HG03457 (cell line): ENCODE results near the gene CARTPT.

Source experiments
- ATAC-seq: cut with Tn5 transposase; IDR thresholded peaks from one replicate; pipeline ENCODE4 v1.9.1; 2021; ENCODE audit warnings: moderate number of reproducible peaks; ENCODE audit not compliant: unreplicated experiment

CARTPT gene

DNA sequence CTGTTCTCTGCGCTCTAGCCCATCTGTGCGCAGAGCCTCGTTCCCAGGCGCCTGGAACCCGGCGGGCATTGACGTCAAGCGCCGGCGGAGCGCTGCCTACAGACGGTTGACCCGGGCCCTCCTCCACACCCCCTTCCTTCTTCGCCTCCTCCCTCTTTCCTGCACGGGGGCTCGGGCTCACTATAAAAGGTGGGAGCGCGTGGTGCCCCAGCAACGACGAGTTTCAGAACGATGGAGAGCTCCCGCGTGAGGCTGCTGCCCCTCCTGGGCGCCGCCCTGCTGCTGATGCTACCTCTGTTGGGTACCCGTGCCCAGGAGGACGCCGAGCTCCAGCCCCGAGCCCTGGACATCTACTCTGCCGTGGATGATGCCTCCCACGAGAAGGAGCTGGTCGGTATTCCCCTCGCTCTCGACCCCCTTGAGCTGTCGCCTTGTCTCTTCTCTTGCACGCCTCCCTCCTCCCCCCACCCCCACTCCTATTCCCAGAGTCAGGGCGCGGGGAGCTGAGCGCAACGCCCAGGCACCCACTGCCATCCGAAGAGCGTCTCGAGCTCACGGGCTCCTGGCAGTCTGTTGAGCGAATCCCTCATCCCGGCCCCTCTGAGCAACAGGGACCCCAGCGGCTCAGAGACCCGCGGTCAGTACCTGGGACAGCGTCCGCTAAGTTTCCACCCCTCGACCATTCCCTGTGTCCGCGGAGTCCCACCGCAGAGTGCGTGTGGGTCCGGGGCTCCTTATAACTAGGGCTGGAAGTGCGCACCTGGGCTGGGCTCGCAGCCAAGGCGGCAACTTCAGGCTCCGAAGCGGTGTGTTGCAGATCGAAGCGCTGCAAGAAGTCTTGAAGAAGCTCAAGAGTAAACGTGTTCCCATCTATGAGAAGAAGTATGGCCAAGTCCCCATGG is at the start of gene CARTPT:
CARTPT (plus strand) TSS at position 213 of the 902 bp plus-strand sequence; CDS start at position 232, 19 bp downstream.
- no peak for ATAC-seq

DNA sequence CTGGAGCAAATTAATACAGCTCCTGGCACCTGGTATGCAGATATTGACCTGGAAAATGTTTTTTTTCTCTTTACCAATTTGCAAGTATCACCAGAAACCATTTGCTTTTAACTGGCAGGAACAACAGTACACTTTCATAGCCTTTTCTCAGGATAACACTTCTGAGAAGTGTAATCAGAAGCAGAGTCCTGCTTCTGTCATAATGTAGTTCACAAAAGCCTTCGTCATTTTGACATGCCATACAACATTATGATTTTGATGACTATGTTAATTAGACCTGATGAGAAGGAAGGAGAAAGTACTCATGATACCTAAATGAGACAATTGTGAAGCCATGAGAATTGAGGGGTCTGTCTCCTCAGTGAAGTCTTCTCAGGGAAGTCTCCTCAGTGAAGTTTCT is 41.1 kb upstream of the CARTPT start:
- ATAC-seq, result no peak

DNA sequence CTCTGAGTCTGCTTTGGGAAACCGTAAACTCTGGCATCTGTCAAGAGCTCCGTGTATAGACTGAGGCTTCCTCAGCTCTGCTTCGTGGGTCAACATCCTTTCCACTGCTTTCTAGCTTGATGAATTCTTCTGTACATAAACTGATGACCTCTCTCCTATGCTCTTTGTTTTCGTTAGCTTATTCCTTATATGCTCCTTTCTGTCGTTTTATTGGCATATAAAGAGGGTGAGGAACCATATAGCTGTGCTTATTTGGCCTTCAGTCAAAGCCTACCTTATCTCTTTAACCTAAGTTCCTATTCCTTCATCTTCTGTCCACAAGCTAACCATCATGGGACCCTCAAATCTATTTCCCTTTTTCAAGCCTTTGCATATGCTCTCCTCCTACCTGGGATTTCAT is 39.4 kb upstream of the CARTPT start:
- no peak for ATAC-seq

DNA sequence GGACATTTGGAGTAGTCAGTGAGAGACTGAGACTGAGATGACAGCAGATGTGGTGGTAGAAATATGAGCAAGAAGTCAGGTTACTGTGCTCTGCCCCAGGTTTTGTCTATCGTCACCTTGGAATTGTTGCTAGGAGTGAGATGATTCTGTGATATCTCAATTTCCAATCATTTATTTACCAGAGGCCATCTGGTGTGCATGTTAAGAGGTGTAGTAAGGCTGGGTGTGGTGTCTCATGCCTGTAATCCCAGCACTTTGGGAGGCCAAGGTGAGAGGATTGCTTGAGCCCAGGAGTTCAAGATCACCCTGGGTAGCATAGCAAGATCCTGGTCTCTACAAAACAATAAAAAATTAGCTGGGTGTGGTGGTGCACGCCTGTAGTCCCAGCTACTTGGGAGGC is 38.6 kb upstream of the CARTPT start:
- ATAC-seq, result no peak

DNA sequence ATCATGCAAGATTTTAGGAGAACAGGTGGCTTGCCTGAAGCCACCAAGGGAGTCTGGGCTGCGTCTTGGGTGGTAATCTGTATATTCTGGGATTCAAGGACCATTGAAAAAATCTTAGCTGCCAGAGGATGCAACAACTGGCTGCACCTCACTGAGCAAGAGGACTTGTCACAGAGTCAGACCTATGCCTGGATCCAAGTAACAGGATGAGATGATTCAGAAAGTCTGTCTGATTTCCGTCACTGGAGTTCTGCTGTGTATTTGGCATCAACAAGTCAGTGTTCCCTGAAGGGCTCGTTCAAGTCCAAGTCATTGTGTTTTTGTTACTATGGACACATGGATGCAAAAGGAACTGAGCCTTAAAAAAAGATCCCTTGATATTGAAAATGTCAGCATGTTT is 37.8 kb upstream of the CARTPT start:
- no peak for ATAC-seq

DNA sequence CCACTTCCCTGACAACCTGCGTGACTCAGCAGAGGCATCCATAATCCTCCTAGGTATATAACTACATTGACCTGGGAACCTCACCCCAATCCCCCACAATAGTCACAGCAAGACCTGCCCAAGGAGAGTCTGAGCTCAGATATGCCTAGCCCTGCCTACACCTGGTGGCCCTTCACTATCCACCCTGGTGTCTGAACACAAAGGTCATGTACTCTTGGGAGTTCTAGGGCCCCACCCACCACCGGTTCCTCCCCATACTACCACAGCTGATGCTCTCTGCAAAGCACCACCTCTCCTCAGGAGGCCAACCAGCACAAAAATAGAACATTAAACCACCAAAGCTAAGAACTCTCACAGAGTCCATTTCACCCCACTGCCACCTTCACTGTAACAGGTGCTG is 34.8 kb upstream of the CARTPT start:
- ATAC-seq, result no peak

DNA sequence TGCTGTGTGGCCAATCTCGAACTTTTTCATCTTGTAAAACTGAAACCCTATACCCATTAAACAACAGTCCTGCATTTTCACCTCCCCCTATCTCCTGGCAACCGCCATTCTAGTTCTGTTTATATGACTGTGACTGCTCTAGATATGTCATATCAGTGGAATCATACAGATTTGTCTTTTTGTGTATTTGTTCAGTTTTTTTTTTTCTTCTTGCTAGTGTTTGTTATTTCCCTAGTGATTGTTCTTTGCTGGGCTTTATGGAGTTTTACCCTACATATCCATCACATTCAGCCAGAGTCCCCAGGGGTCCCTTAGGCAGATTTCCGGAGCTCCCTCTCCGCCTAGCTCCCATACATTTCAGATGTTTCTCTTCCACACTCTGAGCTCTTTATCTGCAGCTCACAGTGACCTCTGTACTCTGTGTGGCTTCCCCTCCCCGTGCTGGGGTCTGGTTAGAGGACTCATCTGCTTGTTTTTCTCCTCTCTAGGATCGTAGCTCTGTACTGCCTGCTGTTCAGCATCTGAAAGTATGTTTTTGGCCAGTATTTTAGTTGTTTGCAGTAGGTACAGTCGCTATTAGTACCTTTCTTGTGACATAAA is 25.1 kb upstream of the CARTPT start:
- no peak for ATAC-seq

DNA sequence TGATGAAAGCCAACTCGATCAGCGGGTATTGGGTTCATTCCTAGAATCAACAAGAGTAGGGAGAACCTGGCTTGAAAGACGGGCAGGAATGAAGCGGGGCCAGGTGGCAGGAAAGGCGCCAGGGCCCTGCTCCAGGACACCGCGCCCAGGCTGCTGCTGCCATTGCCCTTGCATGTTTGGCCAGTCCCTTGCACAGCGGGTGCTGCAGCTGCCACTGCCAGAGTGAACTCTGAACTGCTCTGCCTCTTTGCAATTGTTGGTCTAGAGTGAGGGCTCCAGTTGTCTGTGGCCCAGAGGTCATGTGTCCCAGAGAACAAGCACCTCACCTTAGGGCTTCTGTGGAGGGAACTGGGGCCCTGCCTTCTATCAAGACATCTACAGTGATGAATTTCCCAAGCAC is 24.0 kb upstream of the CARTPT start:
- no peak for ATAC-seq

DNA sequence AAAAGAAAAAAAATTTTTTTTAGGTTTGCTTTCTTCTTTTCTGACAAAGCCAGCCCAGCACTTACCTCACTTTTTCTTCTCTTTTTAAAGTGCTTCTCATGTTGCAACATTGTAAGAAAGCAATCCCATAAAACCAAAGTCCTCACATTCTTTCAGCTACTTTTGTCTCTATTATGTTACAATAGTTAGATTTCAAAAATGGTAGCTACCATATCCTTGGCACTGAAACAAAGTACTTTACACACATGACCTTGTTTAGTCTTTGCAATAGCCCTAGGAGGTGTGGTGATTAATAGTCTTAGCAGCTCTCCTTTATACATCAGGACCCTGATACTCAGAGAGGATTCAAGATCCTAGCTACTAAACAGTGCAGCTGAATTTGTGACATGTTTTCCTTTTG is 23.5 kb upstream of the CARTPT start:
- no peak for ATAC-seq

DNA sequence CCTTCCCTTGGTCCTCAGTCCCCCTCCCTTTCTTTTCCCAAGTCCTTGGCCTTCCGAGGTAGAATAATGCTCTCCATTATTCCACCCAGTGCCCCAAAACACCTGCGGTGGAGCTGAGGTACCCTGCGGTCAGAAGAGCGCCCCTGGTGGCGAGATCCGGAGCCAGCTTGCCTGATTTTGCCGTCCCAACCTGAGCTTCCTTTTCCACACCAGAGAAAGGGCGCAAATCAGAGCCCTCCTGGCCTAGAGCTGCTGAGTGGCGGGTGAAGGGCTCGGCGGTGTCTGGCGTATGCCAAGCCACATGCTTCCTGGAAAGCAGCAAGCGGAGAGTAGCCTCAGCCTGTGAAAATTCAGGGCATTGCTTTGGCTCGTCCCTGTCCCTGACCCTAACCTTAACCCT is 21.1 kb upstream of the CARTPT start:
- no peak for ATAC-seq

DNA sequence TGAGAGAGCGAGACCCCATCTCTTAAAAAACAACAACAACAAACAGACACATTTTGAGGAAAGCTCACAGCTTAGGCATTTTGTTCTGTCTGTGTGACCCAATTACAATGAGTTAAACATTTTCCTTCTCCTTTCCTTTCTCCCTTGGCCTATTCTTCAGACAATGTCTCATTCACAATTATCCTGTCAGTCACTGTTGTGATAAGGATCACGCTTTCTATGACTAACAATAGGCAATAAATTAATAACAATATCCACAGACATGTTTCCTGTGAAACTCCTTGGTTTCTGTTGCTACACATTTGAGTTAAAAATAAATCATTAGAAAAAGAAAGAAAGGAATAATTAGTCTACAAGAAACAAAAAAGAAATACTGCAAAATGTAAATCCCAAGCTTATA is 19.8 kb upstream of the CARTPT start:
- ATAC-seq, result no peak

DNA sequence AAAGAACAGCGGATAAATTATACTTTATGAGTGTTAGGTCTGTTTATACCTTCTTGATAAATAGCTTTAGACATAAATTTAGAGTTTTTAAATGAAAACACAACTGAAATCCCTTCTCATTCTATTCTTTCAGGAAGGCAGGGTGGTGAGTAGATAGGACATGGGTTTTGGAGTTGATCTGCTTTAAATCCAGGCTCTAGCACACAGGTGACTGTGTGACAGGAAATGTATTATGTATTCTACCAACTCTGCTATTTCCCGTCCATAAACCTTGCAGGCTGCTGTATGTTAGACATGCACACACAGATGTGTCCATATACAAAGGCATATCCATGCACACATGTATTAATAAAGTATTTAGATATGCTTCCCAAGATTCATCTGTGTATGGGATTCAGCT is 19.3 kb upstream of the CARTPT start:
- ATAC-seq, result no peak

DNA sequence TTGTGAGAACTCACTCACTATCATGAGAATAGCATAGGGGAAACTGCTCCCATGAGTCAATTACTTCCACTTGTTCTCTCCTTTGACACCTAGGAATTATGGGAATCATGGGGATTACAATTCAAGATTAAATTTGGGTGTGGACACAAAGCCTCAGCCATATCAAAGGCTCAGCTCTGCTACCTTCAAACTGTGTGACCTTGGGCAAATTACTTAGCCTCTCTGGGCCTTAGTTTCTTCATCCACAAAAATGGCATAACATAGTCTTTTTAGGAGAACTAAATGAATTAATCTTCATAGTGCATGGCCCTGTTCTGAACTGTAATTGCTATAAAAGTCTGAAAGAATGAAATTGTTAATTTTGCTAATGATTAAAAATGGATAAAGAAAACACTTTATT is 18.3 kb upstream of the CARTPT start:
- ATAC-seq, result no peak

DNA sequence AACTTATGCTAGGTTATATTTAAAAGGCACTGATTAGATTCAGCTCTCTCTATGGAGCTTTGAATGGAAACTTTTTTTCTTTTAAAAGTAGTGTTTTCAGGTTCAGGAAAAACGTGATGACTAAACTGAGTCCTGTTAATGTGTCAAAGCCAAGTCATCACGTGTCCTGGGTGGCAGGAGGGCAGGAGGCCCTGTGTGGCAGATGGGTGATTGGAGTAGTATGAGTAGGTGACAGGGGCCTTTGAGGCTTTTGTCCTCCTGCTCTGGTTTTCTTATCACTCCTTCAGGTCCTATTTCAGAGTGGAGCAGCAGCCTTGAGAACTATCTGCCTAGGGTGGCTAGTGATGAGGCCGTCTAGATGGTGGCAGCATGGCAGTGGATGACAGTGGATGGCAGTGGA is 17.7 kb upstream of the CARTPT start:
- ATAC-seq, result no peak

DNA sequence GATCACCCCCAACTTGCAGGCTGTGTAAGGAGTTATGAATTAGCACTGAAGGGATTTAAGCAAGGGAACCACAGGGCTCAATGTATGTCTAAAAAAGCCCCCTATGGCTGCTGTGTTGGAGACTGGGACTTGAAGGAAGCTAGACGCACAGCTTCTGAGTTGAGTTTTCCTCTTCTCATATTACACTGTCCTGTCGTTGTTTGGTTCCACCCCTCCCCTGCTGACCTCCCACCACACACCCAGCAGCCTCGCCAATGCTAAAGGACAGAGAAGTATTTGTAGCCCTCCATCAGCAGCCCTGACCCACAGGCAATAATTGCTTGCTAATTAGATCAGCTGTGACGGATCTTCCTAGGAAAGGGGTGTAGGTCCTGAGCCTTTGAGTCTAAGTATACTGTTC is 15.1 kb upstream of the CARTPT start:
- ATAC-seq, result no peak

DNA sequence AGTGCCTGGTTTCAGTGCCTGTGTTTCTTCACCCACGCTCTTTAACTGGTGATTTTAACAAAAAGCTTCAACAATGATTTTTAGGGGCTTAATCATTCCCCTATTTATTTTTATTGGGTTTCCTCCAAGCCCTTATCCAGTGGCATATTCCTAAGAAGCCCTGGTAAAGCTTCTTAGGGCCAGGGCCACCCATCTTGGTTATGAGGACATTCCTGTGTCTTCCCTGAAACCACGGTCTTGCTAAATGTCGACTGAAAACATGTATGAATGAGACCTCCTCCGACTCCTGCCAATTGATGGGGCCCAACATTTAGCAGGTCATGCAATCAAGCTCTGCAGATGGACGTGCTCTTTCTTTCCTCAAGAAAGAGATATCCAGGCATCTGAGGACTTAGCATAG is 13.7 kb upstream of the CARTPT start:
- no peak for ATAC-seq

DNA sequence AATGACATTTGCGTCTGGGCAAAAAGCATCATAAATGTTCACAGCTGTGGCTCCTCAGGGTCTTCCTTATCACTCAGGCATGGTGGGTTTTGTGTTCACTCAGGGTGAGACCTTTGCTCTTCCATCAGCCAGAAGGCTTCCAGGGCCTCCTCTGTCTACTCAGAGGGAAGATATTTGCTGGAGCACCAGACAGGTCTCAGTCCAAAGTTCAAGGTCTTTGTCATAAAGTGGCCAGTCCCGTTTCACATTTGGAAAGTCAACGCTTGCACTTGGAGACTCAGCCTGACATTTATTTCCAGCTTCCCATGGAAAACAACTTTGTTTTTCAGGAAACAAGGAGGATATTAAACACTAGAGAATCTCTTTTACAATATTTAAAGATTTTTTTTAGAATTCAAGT is 12.2 kb upstream of the CARTPT start:
- no peak for ATAC-seq

DNA sequence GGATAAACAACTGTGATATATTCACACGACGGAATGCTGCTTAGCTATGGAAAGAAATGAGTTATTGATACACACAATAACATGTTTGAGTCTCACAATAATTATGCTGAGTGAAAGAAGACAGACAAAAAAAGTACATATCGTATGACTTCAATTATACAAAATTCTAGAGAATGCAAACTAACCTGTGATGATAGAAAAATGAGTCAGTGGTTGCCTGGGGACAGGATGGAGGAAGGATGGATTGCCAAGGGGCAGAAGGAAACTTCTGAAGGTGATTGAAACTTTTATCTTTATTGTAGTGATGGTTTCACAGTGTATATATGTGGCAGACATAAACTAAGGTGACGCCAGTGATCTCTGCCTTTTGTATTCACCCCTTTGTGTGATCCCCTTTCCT is 7.5 kb upstream of the CARTPT start:
- ATAC-seq, result no peak

DNA sequence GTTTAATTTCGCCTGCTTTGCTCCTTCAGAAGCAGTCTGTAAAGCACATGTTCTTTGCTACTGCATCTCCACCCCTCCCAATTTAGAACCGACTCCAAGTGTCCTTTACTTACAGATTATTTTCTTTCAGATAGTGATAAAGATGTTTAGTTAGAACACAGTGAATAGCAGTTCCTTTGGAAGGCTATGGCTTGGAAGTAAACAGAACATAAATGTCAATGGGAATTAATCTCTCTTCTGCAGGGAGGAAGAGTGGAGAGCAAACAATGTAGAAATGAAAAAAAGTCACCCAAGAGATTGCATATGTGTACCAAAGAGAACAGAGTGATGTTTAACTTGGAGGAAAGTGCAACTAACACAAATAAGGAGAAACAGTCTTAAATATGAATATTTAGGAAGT is 4.2 kb upstream of the CARTPT start:
- ATAC-seq, result no peak

DNA sequence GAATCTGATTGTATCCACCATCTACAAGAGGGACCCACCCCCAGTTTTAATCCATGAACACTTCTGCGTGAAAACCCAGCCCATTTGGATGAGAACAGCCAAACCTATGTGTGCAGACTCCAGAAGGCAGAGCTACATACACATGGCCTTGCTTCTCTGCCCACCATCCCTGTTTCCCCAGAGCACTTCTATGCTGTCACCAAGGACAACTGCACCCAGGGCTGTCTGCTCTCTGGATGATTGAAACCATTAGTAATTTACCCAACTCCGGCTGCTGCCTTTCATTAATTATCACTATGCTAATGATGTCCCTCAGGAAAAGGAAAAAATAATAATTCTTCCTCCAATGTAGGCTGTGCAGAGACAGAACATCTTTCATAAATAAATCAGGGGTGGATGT is 8.9 kb downstream of the CARTPT start:
- ATAC-seq, result no peak

DNA sequence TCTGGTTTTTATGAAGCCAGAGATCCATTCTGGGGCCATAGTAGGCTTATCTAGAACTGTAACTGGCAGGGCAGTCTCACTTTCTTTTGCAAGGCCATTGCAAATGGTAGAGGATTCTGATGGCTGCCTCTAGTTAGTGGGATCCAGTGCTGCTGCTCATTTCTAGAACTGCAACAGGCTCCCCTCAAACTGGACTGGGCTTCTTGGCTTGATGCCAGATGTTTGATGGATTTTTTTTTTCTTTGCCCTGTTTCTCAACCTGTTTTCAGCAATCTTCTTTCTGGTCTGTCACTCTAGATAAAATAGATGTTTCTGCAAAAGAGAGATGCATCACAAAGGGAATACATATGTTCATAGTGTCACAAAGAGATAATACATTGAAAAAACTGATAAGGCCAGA is 11.9 kb downstream of the CARTPT start:
- ATAC-seq, result no peak

DNA sequence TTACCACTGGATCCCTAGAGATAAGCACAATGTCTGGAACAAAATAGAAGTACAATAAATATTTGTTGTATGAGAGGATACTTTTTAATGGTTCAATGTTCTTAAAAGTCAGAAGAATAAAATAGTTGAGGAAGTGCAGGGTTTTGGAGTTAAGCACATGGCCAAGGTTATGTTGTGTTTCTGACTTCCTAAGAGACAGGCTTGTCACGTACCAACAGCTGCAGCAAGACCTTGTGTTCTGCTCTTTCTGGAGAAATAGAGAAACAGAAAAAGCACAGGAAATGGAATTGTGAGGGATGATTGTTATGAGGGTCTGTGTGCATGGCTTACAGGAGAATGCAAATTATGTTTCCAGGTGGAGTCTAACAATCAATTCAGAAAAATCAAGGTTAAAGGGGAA is 12.9 kb downstream of the CARTPT start:
- no peak for ATAC-seq

DNA sequence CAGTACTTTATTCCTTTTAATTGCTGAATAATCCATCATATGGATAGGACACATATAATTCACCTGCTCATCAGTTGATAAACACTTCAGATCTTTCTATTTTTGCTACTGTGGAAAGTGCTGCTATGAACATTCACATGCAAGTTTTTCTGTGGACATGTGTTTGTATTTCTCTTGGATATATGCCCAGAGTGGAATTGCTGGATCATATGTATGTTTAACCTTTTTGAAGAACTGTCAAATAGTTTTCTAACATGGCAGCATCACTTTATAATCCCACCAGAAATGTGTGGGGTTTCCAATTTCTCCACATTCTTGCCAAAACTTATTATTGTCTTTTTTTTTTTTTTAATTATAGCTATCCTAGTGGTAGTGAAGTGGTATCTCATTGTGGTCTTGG is 15.1 kb downstream of the CARTPT start:
- no peak for ATAC-seq
